Lower leg skin (tissue), 3 donors: ENCODE results near the gene RHBDD2.

Experiments
- CTCF ChIP-seq, 3 donors: fragments of 450-650 bp; IDR thresholded peaks; one replicate each; pipeline ENCODE4 v1.5.1; 2016; ENCODE audit warnings: antibody characterized with exemption in 3 of 3, mild to moderate bottlenecking in 3 of 3, moderate library complexity in 2 of 3
- POLR2A ChIP-seq, 2 donors: fragments of 450-650 bp; IDR thresholded peaks; one replicate each; pipeline ENCODE4 v1.6.1; 2016 to 2017; ENCODE audit warnings: antibody characterized with exemption in 2 of 2, mild to moderate bottlenecking in 1 of 2, moderate library complexity in 1 of 2

- TF ChIP-seq CTCF (IDR thresholded peaks at IDR 0.05) (no peak), POLR2A (IDR thresholded peaks at IDR 0.05) (no peak)
Measured at GRCh38 chr7:75916685-75917634, 38.1 kb downstream of the RHBDD2 start.
